HG03439 (cell line): Measurements from ENCODE around the gene CPNE5.

Source experiments
- ATAC-seq: cut with Tn5 transposase; IDR thresholded peaks from one replicate; pipeline ENCODE4 v1.9.1; 2021; ENCODE audit warnings: mild to moderate bottlenecking, moderate library complexity; ENCODE audit not compliant: unreplicated experiment

Gene CPNE5

GRCh38 chr6:36766399-36766945, 72.8 kb downstream of the CPNE5 start:
- no peak for ATAC-seq

GRCh38 chr6:36765594-36766398, 73.4 kb downstream of the CPNE5 start:
- ATAC-seq = peak; percentile 69

GRCh38 chr6:36765190-36765589, 74.1 kb downstream of the CPNE5 start:
- ATAC-seq = no peak

- ATAC-seq = no peak
Observed at GRCh38 chr6:36762123-36762522, 77.1 kb downstream of the CPNE5 start.

GRCh38 chr6:36760685-36761435, 78.4 kb downstream of the CPNE5 start:
- no peak for ATAC-seq

- no peak for ATAC-seq
Observed at GRCh38 chr6:36759148-36759759, 80.0 kb downstream of the CPNE5 start.

GRCh38 chr6:36758516-36759147, 80.6 kb downstream of the CPNE5 start:
- ATAC-seq = no peak

- ATAC-seq = no peak
Observed at GRCh38 chr6:36757943-36758508, 81.2 kb downstream of the CPNE5 start.

GRCh38 chr6:36757206-36757605, 82.0 kb downstream of the CPNE5 start:
- no peak for ATAC-seq

- ATAC-seq = no peak
Observed at GRCh38 chr6:36756786-36757185, 82.5 kb downstream of the CPNE5 start.

GRCh38 chr6:36755435-36756348, 83.6 kb downstream of the CPNE5 start:
- peak; percentile 39 for ATAC-seq

GRCh38 chr6:36754582-36755434, 84.4 kb downstream of the CPNE5 start:
- ATAC-seq = no peak

- no peak for ATAC-seq
Observed at GRCh38 chr6:36753671-36754405, 85.4 kb downstream of the CPNE5 start.

GRCh38 chr6:36752886-36753506, 86.2 kb downstream of the CPNE5 start:
- ATAC-seq = peak; percentile 43

- no peak for ATAC-seq
Observed at GRCh38 chr6:36752187-36752885, 86.9 kb downstream of the CPNE5 start.

- ATAC-seq = no peak
Observed at GRCh38 chr6:36751833-36752186, 87.4 kb downstream of the CPNE5 start.

GRCh38 chr6:36751091-36751490, 88.2 kb downstream of the CPNE5 start:
- ATAC-seq = no peak
